ENCODE results near the gene SMIM28.

Gene SMIM28

DNA sequence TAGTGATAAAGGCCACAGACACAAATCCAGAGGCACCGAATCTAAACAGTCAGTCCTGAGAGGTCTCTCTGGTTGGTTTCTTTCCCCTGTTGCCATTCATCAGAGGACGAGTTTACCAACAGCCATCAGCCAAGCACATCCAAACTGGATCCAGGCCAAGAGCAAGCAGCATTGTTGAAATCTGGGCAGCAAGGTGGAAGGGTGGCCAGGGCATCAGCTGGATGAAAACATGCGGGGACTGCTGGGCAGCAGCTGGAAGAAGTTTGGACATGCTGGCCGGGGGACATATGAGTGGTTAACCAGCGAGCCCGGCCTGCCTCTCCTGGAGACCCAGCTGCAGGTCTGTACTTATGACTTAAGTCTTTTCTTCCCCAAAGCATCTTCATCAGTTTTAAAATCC is at the start of gene SMIM28:
SMIM28 (plus strand) TSS at position 62 of the 400 bp plus-strand sequence; CDS start at position 230, 168 bp downstream.
- no peak for ATAC-seq
- TF ChIP-seq ZC3H10 (CRISPR knock-in tag; IDR thresholded peaks at IDR 0.05) (no peak), ZNF70 (CRISPR knock-in tag; IDR thresholded peaks at IDR 0.05) (no peak), ZFP30 (CRISPR knock-in tag; IDR thresholded peaks at IDR 0.05) (no peak)
- TF ChIP-seq, protein P1, sequence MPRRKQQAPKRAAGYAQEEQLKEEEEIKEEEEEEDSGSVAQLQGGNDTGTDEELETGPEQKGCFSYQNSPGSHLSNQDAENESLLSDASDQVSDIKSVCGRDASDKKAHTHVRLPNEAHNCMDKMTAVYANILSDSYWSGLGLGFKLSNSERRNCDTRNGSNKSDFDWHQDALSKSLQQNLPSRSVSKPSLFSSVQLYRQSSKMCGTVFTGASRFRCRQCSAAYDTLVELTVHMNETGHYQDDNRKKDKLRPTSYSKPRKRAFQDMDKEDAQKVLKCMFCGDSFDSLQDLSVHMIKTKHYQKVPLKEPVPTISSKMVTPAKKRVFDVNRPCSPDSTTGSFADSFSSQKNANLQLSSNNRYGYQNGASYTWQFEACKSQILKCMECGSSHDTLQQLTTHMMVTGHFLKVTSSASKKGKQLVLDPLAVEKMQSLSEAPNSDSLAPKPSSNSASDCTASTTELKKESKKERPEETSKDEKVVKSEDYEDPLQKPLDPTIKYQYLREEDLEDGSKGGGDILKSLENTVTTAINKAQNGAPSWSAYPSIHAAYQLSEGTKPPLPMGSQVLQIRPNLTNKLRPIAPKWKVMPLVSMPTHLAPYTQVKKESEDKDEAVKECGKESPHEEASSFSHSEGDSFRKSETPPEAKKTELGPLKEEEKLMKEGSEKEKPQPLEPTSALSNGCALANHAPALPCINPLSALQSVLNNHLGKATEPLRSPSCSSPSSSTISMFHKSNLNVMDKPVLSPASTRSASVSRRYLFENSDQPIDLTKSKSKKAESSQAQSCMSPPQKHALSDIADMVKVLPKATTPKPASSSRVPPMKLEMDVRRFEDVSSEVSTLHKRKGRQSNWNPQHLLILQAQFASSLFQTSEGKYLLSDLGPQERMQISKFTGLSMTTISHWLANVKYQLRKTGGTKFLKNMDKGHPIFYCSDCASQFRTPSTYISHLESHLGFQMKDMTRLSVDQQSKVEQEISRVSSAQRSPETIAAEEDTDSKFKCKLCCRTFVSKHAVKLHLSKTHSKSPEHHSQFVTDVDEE (CRISPR knock-in tag; IDR thresholded peaks at IDR 0.05) = no peak

DNA sequence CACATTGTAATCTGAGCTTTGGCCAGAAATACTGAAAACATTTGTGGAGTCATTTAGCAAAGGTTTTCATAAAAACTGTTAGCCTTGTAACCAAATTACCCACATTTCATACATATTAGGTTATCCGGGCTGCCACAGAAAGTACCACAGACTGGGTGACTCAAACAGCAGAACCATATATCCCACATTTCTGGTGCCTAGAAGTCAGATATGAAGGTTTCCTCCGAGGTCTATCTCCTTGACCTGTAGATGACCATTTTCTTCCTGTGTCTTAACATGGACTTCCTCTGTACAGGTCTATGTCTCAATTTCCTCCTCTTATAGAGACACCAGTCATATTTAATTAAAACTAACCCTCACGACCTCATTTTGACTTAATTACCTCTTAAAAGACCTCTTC is 49.5 kb upstream of the SMIM28 start:
- no peak for ATAC-seq
- no peak for TF ChIP-seq GLIS3 (CRISPR knock-in tag; IDR thresholded peaks at IDR 0.05)
- no peak for TF ChIP-seq ZC3H10 (CRISPR knock-in tag; IDR thresholded peaks at IDR 0.05)
- TF ChIP-seq ARNTL (CRISPR knock-in tag; IDR thresholded peaks at IDR 0.05; ENCODE audit: borderline replicate concordance, low read depth) = no peak
- no peak for TF ChIP-seq TOX (CRISPR knock-in tag; IDR thresholded peaks at IDR 0.05; ENCODE audit: borderline replicate concordance)

DNA sequence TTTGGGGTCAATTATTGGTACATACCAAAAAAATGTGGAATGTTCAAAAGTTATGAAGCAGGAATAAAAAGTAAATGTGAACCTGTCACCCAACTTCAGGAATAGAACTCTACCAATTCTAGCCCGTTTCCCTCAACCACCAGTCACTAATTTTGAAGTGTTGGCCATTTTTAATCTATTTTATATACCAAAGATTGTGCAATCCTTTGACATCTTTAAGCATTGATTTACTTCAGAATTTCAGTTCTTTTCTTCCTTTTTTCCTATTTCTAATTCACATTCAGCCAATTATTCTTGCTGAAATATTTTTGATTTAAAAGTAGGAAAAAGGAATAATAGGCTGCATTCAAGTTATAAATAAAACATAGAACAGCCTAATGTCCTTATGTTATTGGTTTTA is 46.9 kb upstream of the SMIM28 start:
- no peak for ATAC-seq

DNA sequence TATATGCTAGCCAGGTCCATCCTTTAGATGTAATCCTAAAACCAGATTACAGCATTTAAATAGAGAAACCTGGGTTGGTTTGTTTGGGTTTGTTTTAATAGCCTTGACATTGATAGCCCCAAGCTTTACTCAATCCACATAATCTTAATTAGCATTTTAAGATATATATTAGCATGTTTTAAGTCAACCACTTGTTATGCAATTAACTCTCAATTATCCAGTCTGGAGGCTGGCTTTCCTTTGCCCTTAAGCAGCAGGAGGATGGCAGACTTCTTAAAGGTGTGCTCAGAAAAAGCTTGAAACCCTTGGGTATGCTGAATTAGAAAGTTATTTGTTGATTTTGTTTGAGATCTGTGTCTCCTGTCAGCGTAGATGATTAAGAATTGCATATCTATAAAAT is 46.3 kb upstream of the SMIM28 start:
- TF ChIP-seq CSDC2 (CRISPR knock-in tag; IDR thresholded peaks at IDR 0.05) (no peak), ZC3H10 (CRISPR knock-in tag; IDR thresholded peaks at IDR 0.05) (no peak), TCF4 (CRISPR knock-in tag; IDR thresholded peaks at IDR 0.05; ENCODE audit: borderline replicate concordance) (no peak), GLIS3 (CRISPR knock-in tag; IDR thresholded peaks at IDR 0.05) (no peak), ARNTL (CRISPR knock-in tag; IDR thresholded peaks at IDR 0.05; ENCODE audit: borderline replicate concordance, low read depth) (no peak), PPARA (CRISPR knock-in tag; IDR thresholded peaks at IDR 0.05; ENCODE audit: borderline replicate concordance) (no peak), ZFP30 (CRISPR knock-in tag; IDR thresholded peaks at IDR 0.05) (no peak), RARB (CRISPR knock-in tag; IDR thresholded peaks at IDR 0.05) (no peak), TOX (CRISPR knock-in tag; IDR thresholded peaks at IDR 0.05; ENCODE audit: borderline replicate concordance) (no peak), ISL1 (CRISPR knock-in tag; IDR thresholded peaks at IDR 0.05) (no peak), ESRRG (CRISPR knock-in tag; IDR thresholded peaks at IDR 0.05) (no peak)
- TF ChIP-seq, protein P2, sequence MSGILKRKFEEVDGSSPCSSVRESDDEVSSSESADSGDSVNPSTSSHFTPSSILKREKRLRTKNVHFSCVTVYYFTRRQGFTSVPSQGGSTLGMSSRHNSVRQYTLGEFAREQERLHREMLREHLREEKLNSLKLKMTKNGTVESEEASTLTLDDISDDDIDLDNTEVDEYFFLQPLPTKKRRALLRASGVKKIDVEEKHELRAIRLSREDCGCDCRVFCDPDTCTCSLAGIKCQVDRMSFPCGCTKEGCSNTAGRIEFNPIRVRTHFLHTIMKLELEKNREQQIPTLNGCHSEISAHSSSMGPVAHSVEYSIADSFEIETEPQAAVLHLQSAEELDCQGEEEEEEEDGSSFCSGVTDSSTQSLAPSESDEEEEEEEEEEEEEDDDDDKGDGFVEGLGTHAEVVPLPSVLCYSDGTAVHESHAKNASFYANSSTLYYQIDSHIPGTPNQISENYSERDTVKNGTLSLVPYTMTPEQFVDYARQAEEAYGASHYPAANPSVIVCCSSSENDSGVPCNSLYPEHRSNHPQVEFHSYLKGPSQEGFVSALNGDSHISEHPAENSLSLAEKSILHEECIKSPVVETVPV (CRISPR knock-in tag; IDR thresholded peaks at IDR 0.05) = no peak
- TF ChIP-seq, protein P3, sequence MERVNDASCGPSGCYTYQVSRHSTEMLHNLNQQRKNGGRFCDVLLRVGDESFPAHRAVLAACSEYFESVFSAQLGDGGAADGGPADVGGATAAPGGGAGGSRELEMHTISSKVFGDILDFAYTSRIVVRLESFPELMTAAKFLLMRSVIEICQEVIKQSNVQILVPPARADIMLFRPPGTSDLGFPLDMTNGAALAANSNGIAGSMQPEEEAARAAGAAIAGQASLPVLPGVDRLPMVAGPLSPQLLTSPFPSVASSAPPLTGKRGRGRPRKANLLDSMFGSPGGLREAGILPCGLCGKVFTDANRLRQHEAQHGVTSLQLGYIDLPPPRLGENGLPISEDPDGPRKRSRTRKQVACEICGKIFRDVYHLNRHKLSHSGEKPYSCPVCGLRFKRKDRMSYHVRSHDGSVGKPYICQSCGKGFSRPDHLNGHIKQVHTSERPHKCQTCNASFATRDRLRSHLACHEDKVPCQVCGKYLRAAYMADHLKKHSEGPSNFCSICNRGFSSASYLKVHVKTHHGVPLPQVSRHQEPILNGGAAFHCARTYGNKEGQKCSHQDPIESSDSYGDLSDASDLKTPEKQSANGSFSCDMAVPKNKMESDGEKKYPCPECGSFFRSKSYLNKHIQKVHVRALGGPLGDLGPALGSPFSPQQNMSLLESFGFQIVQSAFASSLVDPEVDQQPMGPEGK (CRISPR knock-in tag; IDR thresholded peaks at IDR 0.05; ENCODE audit: borderline replicate concordance) = no peak
- TF ChIP-seq, protein P4, sequence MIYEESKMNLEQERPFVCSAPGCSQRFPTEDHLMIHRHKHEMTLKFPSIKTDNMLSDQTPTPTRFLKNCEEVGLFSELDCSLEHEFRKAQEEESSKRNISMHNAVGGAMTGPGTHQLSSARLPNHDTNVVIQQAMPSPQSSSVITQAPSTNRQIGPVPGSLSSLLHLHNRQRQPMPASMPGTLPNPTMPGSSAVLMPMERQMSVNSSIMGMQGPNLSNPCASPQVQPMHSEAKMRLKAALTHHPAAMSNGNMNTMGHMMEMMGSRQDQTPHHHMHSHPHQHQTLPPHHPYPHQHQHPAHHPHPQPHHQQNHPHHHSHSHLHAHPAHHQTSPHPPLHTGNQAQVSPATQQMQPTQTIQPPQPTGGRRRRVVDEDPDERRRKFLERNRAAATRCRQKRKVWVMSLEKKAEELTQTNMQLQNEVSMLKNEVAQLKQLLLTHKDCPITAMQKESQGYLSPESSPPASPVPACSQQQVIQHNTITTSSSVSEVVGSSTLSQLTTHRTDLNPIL (CRISPR knock-in tag; IDR thresholded peaks at IDR 0.05; ENCODE audit: low read depth) = no peak
- TF ChIP-seq, protein P5, sequence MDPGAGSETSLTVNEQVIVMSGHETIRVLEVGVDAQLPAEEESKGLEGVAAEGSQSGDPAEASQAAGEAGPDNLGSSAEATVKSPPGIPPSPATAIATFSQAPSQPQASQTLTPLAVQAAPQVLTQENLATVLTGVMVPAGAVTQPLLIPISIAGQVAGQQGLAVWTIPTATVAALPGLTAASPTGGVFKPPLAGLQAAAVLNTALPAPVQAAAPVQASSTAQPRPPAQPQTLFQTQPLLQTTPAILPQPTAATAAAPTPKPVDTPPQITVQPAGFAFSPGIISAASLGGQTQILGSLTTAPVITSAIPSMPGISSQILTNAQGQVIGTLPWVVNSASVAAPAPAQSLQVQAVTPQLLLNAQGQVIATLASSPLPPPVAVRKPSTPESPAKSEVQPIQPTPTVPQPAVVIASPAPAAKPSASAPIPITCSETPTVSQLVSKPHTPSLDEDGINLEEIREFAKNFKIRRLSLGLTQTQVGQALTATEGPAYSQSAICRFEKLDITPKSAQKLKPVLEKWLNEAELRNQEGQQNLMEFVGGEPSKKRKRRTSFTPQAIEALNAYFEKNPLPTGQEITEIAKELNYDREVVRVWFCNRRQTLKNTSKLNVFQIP (CRISPR knock-in tag; IDR thresholded peaks at IDR 0.05; ENCODE audit: borderline replicate concordance, low read depth) = no peak
- TF ChIP-seq, protein P1 (CRISPR knock-in tag; IDR thresholded peaks at IDR 0.05) = no peak
- no peak for ATAC-seq

More for the DNA sequence above, 46.9 kb upstream of the SMIM28 start:
- no peak for TF ChIP-seq ZFP3 (CRISPR knock-in tag; IDR thresholded peaks at IDR 0.05)
- TF ChIP-seq PPARA (CRISPR knock-in tag; IDR thresholded peaks at IDR 0.05; ENCODE audit: borderline replicate concordance) = no peak
